DMS 273 (cell line): ENCODE data around the gene PDHB.
A peak's percentile ranks its signal among the peaks of the same experiment; 100 is the strongest.
"Not testable (repeated sequence)": the region's sequence is repeated elsewhere in the genome, so short reads cannot be mapped to it uniquely, and the experiment has no call there.

Experiments
- DNase-seq: peaks from one replicate; lab custom pipeline; 2025; ENCODE audit not compliant: unreplicated experiment; lab: John Stamatoyannopoulos, UW

Gene PDHB

DNA sequence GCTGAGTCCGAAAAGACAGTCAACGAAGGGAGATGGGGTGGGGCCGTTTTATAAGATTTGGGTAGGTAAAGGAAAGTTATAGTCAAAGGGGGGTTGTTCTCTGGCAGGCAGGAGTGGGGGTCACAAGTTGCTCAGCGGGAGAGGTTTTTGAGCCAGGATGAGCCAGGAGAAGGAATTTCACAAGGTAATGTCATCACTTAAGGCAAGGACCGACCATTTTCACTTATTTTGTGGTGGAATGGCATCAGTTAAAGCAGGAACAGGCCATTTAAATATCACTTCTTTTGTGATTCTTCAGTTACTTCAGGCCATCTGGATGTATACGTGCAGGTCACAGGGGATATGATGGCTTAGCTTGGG is 7.3 kb upstream of the PDHB start:
- DNase-seq: not testable (repeated sequence)

DNA sequence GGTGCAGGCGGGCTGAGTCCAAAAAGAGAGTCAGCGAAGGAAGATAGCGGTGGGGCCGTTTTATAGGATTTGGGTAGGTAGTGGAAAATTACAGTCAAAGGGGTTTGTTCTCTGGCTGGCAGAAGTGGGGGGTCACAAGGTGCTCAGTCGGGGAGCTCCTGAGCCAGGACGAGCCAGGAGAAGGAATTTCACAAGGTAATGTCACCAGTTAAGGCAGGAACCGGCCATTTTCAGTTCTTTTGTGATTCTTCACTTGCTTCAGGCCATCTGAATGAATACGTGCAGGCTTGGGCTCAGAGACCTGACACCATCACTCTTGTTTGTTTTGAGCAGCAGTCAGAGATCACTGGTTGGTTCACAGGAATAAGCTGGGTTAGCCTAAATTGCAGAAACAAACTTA is 3.6 kb upstream of the PDHB start:
- DNase-seq: not testable (repeated sequence)

- DNase-seq: no peak
Observed at GRCh38 chr3:58434990-58435389, 1.4 kb upstream of the PDHB start.

- DNase-seq: no peak
Observed at GRCh38 chr3:58434511-58434910, 879 bp upstream of the PDHB start.

DNA sequence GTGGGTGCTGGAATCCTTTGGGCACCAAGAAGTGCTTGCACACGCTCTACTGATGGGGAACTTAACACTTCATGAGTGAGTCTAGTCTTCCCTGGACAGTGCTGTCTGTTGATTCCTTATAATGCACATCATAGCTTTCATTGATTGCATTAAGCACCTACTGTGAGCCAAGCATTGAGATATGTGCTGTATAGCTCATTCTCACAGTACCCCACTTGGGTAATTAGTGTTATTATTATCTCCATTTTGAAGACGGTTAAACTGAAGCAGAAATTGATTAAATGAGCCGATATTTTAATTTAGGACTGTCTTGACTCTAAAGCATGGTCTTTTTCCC is 504 bp upstream of the PDHB start:
- DNase-seq: no peak

DNA sequence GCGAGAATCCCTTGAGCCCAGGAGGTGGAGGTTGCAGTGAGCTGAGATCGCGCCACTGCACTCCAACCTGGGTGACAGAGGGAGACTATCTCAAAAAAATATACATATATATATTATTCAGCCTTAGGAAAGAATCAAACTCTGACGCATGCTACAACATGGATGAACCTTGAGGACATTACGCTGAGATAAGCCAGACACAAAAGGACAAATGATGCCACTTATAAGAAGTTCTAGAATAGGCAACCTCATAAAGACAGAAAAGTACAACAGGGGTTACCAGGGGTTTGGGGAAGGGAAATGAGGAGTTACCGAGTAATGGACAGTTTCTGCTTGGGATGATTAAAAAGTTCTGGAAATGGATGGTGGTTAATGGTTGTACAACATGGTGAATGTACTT is 727 bp downstream of the PDHB start:
- no peak for DNase-seq

DNA sequence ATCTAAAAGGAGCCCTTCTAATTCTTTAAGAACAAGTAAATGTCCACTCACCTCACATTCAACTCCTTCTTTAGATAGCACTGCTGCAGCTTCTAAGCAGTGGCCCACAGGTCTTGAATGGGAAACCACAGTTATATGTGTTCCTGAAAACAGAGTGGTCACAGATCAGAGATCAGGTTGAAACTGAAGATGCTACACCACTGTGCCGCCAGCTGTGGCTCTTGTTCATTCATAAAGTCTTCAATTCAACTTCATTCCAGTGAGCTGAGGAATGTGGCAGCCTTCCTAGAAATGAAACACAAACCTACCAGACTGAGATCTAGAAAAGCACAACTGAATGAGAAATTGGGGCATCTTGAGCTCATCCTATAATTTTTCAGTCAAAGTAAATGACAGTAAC is 4.0 kb downstream of the PDHB start:
- no peak for DNase-seq

DNA sequence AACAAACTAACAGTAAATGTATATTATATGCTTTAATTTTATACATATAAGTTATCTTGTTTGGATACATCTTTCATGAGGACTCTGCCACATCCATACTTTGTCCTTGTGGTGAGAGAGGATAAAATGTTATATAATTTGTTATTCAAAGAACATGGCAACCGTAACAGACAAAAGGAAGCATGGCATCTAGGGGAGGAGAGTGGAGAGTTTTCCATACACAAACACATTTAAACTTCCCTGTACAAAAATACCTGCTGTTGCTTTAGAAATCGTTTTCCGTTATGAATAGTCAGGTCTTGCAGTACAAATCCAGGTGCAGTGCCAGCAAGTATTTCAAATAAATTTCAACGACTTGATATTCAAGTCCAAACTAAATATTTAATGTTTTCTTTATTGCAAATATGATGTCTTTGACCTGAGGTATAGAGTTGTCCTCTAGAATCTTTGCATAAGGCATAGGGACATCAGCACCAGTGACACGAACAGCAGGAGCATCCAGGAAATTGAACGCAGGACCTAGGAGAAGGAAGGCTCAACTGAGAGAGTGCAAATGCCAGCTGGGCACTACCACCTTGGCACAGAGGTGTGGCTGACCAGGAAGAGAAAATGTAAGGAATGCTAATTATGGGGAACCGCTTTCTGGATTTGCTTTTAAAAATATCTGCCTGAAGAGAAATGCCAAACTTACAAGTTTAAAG is 5.8 kb downstream of the PDHB start:
- DNase-seq: no peak

DNA sequence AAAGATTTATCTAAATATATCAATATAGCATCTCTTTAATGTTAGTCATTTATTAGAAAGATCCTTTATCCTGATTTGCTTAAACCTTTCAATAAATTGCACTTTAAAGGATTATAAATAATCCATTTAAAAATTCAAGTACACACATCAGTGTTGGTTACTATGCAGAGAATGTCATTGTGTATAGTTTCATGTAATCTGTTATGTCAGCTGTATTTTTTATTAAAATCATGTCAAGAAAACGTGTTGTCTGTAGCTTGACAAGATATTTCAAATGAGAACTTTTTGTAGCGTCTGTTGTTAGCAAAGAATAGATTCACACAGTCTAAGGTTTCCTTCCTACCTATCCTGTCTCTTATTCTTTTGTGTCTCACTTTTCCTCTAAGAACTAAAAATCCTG is 7.8 kb downstream of the PDHB start:
- no peak for DNase-seq

DNA sequence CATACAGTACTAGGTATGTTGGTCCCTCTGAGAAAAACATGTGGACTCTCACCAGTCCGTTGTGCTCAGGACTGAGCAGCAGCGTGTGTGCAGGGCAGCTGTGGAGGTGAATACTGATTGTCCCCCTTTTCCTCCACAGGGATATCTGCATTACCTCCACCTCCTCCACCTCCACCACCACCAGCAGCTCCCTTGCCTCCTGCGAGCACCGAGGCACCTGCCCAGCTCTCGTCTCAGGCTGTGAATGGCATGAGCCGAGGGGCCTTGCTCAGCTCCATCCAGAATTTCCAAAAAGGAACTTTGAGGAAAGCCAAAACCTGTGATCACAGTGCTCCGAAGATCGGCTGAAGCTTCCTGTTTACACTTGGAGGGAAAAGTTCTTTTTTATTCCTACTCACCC is 9.0 kb downstream of the PDHB start:
- DNase-seq: no peak

DNA sequence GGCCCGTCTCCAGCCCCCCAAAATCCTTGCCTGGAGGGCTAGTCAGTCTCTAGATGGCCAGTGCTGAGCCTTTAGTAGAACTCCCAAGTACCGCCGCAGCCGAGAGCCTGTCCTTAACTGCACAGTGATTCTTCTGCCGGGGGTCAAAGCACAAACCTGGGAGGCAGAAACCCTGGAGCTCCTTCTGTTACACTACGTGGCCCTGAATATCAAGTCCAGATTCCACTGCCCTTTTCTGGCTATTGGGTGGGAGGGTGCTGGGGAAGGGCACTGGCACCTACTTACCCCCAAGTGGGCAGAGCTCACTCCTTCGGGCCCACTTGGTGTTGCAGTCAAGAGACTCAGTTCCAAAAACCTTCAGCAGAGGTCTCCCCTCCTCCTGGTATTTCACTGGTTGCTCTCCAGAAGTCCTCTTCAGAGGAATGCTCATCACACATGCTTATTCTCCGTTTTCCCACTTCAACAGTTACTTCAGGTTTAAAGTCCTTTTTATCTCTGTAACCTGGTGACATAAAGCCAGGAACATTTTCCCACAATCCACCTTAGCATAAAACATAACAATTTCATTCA is 10.8 kb downstream of the PDHB start:
- peak; percentile 51 for DNase-seq

GRCh38 chr3:58421004-58421403 is 12.6 kb downstream of the PDHB start:
- no peak for DNase-seq

DNA sequence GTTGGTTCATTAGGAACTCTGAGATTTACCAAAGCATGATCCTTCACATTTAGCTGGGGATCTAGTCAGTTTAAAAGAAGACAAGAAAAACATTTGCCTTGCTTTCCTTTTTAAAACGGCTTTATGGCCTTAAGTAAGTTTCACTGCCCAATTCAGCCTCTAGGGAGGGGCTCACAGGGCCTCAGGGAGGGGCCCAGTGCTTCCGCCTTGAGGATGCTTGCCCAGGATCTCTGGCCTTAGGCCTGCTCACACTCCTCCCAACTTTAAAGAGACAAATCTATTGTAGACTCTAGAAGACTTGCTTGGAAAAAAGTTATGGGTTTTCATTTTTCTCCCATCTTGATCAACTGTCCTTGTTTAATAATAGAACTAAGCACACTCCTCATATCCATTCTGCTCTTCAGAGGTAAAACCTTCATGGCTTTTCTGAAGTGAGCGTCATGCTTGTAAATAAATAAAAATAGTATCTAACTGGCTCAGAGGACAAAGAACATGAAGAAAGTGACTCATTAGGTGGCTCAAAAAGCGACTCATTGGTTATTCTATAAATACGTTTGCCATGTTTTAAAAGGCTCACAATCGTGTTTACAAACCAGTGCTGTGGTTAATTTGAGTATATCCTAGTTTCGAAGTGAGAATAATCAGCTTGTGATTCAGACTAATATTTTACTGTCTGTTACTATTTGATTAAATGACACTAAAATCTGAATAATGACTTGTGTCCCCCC is 13.7 kb downstream of the PDHB start:
- DNase-seq: no peak

GRCh38 chr3:58418227-58418626 is 15.4 kb downstream of the PDHB start:
- DNase-seq: no peak

DNA sequence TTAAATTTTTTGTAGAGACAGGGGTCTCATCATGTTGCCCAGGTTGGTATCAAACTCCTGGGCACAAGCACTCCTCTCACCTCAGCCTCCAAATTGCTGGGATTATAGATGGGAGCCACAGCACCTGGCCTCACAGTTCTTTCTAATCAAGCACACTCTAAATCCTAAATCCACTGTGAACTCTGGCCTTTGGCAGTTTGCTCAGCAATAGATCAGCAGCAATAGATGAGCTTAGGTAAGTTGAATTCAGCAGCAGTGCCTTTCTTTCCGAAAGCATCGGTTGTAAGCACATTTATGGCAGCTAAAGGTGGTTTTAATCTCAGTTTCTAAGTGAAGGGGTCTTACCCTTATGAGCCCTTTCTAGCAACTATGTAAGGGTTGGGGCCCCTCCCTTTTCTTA is 16.6 kb downstream of the PDHB start:
- DNase-seq: no peak

DNA sequence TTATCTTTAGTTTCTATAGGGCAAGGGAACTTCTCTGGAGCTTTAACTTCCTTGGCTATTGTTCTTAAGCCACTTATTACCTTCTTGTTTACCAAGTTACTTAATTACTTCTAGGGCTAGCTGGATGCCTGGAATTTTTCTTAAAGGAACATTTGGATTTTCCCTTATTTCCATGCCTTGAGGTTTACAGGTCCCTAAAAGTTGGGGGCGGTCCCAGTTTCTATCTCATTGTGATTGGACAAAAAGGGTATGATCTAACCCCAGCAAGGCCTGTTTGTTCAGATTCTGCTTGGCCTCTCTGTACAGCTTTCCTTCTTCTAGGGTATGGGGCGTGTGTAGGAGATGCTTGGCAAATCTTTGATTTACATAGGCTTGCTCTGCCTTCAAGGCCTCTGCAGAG is 17.4 kb downstream of the PDHB start:
- no peak for DNase-seq

- DNase-seq: peak; percentile 75
Observed at GRCh38 chr3:58414538-58415197, 19.0 kb downstream of the PDHB start.

GRCh38 chr3:58411851-58412830 is 21.5 kb downstream of the PDHB start:
- no peak for DNase-seq

DNA sequence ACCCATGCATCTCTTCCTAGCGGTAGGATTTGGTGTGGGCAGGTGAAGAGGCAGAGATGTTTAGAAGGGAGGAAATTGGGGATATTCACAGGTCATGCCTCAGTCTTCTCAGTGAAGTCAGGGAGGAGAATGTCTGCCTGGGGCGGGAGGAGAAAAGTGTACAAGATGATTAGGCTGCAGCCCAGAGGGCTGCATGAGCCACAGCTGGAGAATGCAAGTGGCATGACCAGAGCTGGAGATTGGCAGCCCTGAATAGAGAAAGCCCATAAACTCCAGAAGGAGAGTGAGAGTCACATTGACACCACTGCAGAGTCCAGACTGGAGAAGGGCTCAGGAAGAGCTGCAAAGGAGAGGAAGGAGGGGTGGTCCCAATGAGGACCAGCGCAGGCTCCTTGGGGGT is 22.6 kb downstream of the PDHB start:
- no peak for DNase-seq

DNA sequence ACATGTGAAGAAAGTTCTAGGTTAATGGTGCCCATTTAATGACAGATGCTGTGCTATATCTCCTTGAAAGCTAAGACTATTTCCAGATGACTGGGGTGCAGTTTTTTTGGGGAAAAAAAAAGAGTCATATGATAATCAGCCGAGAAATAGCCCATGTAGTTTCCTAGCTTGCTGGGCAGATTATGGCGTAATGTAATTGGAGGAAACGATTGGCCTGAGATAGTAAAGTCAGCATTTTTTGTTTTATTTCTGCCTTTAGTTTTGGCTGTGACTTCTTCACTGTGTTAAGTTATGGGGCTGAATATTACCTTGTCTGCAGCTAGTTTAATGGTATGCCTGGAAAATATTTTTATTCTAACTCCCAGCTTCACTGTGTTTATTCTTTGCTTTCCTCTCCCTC is 24.0 kb downstream of the PDHB start:
- no peak for DNase-seq

DNA sequence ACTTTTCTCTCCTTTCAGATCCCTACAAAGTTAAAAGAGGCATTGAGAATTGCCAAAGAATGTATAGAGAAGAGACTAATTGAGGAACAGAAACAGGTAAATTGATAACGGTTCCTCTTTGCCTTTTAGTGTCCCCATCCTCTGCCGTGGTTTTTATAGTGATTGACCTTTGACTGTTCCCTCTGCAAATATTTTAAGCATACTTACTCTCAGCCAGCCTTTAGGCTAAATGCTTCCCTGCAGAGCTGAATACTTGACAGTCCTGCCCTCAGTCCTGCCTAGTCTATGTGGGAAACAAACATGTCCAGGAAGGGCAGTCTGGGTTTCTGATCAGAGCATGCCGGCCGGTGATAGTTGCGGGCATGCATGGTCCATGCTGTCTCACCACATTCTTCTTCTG is 24.7 kb downstream of the PDHB start:
- DNase-seq: no peak
